ENCODE data around the gene TANC1.
"Not testable (repeated sequence)": the region's sequence is repeated elsewhere in the genome, so short reads cannot be mapped to it uniquely, and the experiment has no call there.

TANC1 gene

DNA sequence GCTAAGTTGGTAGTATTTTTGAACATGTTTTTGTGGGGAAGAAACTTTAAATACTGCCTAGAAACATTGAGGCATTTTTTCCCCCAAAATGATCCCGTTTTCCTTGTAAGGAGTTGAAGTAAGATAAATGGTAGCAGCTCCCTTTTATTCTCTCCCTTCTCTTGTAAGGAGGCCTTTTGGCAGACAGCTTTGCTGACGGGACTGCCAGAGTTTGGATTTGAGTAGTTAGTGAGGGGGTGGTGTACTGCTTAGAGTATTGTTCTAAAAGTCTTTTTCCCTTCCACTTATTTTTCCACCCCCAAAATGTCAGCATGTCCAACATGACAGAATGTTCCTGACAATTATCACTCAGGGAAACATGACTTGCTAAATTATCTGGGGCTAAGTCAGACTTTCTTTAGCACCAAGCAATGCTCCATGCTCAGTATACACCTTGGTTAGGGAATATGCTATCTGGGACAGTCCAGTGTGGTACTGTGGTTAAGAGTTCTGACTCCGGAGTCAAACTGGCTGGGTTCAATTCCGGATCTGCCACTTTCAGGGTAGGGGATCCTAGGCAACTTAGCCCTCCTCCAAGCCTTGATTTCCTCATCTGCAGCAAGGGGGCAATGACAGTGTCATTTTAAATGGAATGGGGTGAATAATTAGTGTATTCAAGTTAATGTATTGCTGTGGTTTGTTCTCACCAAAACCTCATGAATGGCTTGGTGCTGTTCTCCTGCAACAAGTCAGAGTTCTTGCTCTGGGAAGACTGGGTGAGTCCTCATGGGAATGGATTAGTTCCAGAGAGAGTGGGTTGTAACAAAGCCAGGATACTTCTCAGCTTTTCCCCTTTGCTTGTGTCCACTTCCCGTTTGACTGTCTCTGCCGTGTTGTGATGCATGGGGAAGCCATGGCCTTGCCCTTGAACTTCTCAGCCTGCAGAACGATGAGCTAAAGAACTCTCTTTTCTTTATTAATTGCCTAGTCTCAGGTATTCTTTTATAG, 116.2 kb downstream of the TANC1 start:
- DNase-seq (ENCODE audit: insufficient read length) (no peak), FAIRE-seq (no peak)
- TF ChIP-seq POLR2A (IDR thresholded peaks at IDR 0.05; ENCODE audit: low read depth, low read length) (no peak), POLR2AphosphoS5 (IDR thresholded peaks at IDR 0.05; ENCODE audit: low read depth, low read length) (no peak), TAF1 (IDR thresholded peaks at IDR 0.05; ENCODE audit: borderline replicate concordance, low read depth, low read length) (no peak)

DNA sequence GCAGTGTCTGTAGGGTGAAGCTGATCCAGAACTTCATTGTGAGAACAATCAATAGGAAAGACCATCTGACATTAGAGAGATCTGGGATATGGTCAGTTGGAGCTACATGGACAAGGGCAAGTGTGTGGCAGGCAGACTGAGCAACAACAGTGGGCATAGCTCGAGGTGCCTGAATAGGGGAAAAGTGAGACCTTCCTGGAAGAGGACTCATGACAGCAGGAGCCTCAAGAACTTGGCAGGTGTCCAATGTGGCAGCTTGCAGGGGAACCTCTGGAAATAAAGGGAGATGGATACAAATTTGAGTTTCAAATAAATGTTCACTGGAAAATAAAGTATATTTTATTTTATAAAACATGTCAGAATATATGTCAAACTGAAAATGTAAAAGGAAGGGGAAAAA, 117.9 kb downstream of the TANC1 start:
- TF ChIP-seq POLR2AphosphoS5 (IDR thresholded peaks at IDR 0.05; ENCODE audit: low read depth, low read length) = no peak
- no peak for TF ChIP-seq POLR2A (IDR thresholded peaks at IDR 0.05; ENCODE audit: low read depth, low read length)
- TF ChIP-seq TAF1 (IDR thresholded peaks at IDR 0.05; ENCODE audit: borderline replicate concordance, low read depth, low read length) = no peak
- DNase-seq (ENCODE audit: insufficient read length) (no peak), FAIRE-seq (no peak)

DNA sequence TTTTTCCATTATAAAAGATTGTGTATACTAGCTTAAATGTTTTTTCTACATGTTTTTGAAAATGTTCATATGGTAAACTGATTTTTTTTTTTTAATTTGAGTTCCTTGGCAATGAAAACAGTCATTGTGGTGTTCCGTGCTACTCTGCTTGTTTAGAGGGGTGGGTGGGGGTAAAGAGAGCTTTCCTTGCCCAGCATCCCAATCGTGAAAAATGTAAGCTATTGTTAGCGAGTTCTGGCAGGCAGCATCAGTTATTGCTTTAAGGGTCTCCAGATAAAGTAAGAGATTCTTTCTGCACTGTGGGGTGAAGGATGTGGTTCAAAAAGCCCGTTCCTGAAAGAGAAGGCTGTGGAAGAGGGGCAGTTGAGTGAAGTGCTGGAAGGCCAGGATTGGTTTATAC, 118.4 kb downstream of the TANC1 start:
- DNase-seq (ENCODE audit: insufficient read length) = no peak
- FAIRE-seq = no peak
- TF ChIP-seq POLR2A (IDR thresholded peaks at IDR 0.05; ENCODE audit: low read depth, low read length) = no peak
- no peak for TF ChIP-seq POLR2AphosphoS5 (IDR thresholded peaks at IDR 0.05; ENCODE audit: low read depth, low read length)
- no peak for TF ChIP-seq TAF1 (IDR thresholded peaks at IDR 0.05; ENCODE audit: borderline replicate concordance, low read depth, low read length)

DNA sequence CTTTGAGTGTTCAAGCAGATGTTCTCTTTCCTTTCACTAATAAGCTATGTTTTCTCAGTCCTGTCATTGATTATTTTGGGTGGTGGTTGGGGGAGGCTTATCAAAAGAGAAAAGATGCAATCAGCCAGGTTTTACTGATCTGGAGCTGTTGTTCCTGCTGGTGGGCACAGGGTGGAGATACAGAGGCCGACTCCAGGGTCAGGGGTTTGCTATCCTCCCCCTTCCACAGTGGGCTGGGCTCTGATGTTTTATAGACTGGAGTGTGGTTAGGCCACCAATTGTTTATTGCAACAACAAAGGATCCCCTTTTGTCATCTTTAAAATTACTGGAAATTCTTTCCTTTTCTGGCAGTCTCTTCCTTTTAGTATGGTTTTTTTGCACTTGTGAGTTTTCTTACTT, 120.5 kb downstream of the TANC1 start:
- DNase-seq (ENCODE audit: insufficient read length) (no peak), FAIRE-seq (no peak)
- TF ChIP-seq POLR2AphosphoS5 (IDR thresholded peaks at IDR 0.05; ENCODE audit: low read depth, low read length) (no peak), POLR2A (IDR thresholded peaks at IDR 0.05; ENCODE audit: low read depth, low read length) (no peak), TAF1 (IDR thresholded peaks at IDR 0.05; ENCODE audit: borderline replicate concordance, low read depth, low read length) (no peak)

DNA sequence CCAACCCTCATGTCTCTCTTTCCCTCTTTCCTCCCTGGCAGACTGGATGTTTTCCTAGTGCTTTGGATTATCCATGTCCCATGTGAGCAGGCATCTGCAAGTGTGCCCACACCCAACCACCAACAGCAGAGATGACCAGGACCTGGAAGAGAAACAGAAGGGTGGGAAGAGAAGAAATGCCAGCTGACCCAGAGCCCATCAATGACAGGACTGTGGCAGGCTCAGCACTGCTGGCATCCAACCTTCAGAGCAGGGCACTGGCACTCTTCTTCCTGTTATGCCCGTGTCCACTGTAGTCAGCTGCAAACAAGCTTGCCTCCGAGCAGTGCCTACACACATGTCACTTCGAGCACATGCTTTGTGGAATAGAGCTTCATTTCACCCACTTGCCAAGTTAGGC, 121.1 kb downstream of the TANC1 start:
- TF ChIP-seq POLR2AphosphoS5 (IDR thresholded peaks at IDR 0.05; ENCODE audit: low read depth, low read length) = no peak
- no peak for TF ChIP-seq TAF1 (IDR thresholded peaks at IDR 0.05; ENCODE audit: borderline replicate concordance, low read depth, low read length)
- TF ChIP-seq POLR2A (IDR thresholded peaks at IDR 0.05; ENCODE audit: low read depth, low read length) = no peak
- DNase-seq (ENCODE audit: insufficient read length) (no peak), FAIRE-seq (no peak)

DNA sequence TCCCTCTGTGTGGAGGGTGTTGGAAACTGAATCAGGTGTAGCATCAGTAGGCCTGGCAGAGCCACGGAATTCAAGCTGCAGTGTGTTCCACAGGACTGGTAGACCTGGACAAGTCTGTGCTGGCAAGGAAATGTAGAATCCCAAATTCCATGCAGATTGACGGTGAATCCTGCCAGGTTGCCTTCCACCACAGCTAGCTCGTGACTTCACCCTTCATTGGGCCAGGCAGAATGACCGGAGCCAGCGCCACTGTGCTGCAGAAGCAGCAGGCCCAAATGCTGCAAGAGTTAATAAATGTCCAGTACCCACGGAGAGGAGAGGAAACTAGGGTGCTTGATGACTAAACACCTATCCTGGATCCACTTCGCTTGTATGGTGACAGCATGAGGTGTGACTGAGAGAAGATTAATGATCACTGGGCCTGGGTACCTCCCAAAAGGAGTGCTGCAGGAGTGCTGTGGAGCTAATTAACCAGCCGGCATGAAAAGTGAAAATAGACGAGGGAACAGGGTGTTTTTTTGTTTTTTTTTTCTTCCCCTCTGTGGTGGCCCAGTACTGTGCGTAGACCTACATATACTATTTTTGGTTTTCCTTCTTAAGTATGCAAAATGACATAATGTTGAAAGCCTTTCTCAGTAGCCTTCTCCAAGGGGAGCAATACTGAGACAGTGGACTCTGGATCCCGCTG, 122.2 kb downstream of the TANC1 start:
- peak; percentile 36 for FAIRE-seq
- TF ChIP-seq POLR2AphosphoS5 (IDR thresholded peaks at IDR 0.05; ENCODE audit: low read depth, low read length) = no peak
- TF ChIP-seq POLR2A (IDR thresholded peaks at IDR 0.05; ENCODE audit: low read depth, low read length) = no peak
- TF ChIP-seq TAF1 (IDR thresholded peaks at IDR 0.05; ENCODE audit: borderline replicate concordance, low read depth, low read length) = no peak
- DNase-seq (ENCODE audit: insufficient read length) = no peak

DNA sequence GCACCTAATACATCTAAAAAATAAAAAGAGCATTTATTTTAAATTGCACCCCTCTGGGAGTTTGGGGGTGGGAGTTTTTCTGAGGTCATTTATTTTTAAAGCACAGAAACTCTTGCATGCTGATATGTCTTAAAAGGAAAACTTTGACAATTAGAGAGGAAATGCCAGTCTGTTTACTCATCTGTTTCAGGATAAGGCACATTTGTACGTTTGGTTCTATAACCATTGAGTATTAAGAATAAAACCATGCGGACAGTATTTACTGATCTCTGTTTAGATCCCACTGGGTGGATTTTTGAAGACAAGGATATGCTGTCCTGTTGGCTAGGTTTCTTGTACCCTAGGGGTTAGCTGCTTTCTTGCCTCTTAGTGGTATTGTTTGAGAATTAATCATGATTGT, 122.9 kb downstream of the TANC1 start:
- FAIRE-seq (peak; percentile 17), DNase-seq (ENCODE audit: insufficient read length) (no peak)
- no peak for TF ChIP-seq POLR2A (IDR thresholded peaks at IDR 0.05; ENCODE audit: low read depth, low read length)
- TF ChIP-seq TAF1 (IDR thresholded peaks at IDR 0.05; ENCODE audit: borderline replicate concordance, low read depth, low read length) = no peak
- no peak for TF ChIP-seq POLR2AphosphoS5 (IDR thresholded peaks at IDR 0.05; ENCODE audit: low read depth, low read length)

DNA sequence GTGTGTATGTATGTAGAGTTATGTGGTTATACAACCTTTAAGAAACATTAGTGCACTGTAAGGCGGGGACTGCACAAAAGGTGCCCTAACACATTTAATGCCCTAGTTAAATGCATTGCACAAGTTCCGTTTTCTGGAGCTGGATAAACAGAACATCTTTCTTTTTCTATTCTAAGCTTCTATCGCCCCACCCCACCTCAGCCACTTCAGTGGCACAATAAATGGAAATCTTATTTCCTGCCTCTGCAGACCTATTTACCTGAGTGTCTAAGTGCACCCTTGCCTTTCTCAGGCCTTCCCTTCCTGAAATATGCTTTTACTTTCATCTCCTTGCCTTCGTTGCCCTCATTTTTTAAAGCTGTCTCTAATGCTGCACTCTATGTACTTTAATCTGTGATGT, 123.5 kb downstream of the TANC1 start:
- peak; percentile 24 for FAIRE-seq
- TF ChIP-seq POLR2AphosphoS5 (IDR thresholded peaks at IDR 0.05; ENCODE audit: low read depth, low read length) = no peak
- no peak for TF ChIP-seq POLR2A (IDR thresholded peaks at IDR 0.05; ENCODE audit: low read depth, low read length)
- no peak for TF ChIP-seq TAF1 (IDR thresholded peaks at IDR 0.05; ENCODE audit: borderline replicate concordance, low read depth, low read length)
- DNase-seq (ENCODE audit: insufficient read length) = no peak

DNA sequence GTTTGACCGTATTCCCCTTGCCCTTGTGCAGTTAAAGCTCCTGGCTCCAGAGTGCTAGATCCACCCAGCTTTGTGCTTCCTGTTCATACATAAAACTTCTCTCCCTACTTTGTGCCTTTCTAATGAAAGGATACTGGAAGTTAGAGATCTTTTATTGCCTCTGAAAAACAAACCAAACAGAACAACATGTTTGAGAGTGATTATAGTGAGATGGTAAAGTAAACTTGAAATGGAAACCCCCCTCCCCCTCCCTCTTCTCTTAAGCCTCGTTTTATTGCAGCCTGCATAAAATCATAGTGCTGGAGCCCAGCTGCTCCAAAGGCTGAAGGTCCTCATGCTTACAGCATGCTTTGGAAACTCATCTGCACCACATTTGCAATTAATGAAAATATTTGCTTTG, 125.1 kb downstream of the TANC1 start:
- TF ChIP-seq POLR2AphosphoS5 (IDR thresholded peaks at IDR 0.05; ENCODE audit: low read depth, low read length) = no peak
- TF ChIP-seq POLR2A (IDR thresholded peaks at IDR 0.05; ENCODE audit: low read depth, low read length) = no peak
- no peak for TF ChIP-seq TAF1 (IDR thresholded peaks at IDR 0.05; ENCODE audit: borderline replicate concordance, low read depth, low read length)
- FAIRE-seq (no peak), DNase-seq (ENCODE audit: insufficient read length) (no peak)

DNA sequence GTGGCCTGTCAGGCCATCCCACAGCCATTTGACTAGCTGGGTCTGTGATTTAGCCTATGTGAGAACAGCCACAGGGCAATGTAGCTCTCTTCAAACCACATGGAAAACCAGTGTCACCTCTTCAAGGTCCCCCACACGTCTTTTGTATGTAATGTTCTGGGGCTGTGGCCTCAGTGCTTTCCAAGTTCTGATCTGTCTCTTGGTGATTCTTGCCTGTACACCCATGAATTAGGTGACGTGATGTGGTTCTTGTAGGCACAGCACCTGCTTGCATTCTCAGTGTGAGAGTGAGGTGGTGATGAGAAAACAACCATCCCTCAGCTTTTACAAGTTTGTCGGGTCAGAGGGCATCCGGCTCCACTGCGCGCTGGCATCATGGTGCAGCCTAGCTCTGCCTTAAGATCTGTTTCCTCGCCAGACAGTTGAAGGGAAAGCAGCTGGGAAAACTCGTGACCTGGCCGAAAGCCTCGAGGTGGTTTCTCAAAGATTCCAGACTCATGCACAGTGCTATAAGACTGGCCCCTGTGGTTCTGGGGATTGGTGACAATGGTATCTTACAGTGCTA, 125.8 kb downstream of the TANC1 start:
- TF ChIP-seq TAF1 (IDR thresholded peaks at IDR 0.05; ENCODE audit: borderline replicate concordance, low read depth, low read length) = no peak
- TF ChIP-seq POLR2A (IDR thresholded peaks at IDR 0.05; ENCODE audit: low read depth, low read length) = no peak
- no peak for TF ChIP-seq POLR2AphosphoS5 (IDR thresholded peaks at IDR 0.05; ENCODE audit: low read depth, low read length)
- FAIRE-seq (no peak), DNase-seq (ENCODE audit: insufficient read length) (no peak)

DNA sequence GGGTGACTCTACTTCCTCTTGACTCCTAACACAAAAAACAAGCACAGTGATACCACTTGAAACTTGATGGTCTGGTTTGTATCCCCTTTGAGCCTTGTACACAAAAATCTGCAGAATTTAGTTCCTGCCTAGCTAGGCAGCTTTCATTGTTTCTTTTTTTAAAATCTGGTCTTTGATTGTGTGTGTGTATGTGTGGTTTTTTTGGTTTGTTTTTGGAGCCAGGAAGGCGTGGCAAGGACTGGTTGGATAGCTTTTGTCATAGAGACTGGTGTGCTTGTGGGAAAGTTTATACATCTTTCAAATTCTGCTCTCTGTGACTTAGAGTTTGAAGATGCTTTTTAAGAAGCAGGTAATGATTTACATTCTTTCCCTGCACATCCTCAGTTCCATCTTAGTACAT, 127.4 kb downstream of the TANC1 start:
- FAIRE-seq = no peak
- TF ChIP-seq POLR2AphosphoS5 (IDR thresholded peaks at IDR 0.05; ENCODE audit: low read depth, low read length) (no peak), TAF1 (IDR thresholded peaks at IDR 0.05; ENCODE audit: borderline replicate concordance, low read depth, low read length) (no peak), POLR2A (IDR thresholded peaks at IDR 0.05; ENCODE audit: low read depth, low read length) (no peak)
- no peak for DNase-seq (ENCODE audit: insufficient read length)

DNA sequence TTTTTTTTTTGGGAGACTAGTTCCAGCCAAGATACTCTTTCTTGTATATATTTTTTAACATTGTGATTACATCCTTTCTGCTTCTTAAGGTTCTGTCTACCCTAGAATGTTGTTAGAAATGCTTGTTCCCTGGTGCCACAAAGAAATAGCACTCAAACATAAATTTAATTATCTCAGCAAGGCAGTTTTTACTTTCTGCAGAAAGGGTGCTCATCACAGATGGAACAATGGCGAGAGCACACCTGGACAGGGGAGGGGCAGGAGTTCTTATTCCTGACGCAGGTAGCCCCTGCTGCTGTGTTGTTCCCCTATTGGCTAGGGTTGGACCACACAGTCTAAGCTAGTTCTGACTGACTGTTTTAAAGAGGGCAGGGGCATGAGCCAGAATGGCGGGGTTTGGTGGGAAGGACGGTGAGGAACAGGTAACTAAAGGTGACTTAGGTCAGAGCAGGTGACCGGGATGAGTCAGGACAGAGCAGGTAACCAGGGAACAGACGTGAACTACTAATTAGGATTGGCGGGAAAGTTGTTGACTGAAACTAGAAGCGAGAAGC, 127.9 kb downstream of the TANC1 start:
- DNase-seq (ENCODE audit: insufficient read length); FAIRE-seq: not testable (repeated sequence)

Measured in GM12892 (cell line).